ENCODE data around the gene SLC10A1.

- TF ChIP-seq, protein P1, sequence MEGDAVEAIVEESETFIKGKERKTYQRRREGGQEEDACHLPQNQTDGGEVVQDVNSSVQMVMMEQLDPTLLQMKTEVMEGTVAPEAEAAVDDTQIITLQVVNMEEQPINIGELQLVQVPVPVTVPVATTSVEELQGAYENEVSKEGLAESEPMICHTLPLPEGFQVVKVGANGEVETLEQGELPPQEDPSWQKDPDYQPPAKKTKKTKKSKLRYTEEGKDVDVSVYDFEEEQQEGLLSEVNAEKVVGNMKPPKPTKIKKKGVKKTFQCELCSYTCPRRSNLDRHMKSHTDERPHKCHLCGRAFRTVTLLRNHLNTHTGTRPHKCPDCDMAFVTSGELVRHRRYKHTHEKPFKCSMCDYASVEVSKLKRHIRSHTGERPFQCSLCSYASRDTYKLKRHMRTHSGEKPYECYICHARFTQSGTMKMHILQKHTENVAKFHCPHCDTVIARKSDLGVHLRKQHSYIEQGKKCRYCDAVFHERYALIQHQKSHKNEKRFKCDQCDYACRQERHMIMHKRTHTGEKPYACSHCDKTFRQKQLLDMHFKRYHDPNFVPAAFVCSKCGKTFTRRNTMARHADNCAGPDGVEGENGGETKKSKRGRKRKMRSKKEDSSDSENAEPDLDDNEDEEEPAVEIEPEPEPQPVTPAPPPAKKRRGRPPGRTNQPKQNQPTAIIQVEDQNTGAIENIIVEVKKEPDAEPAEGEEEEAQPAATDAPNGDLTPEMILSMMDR (IDR thresholded peaks at IDR 0.05): no peak
- TF ChIP-seq EZH2 (IDR thresholded peaks at IDR 0.05; ENCODE audit: borderline replicate concordance, insufficient read depth, low read depth, low read length, poor library complexity, severe bottlenecking): no peak
Measured at GRCh38 chr14:69804902-69805301, 7.9 kb upstream of the SLC10A1 start.
